Kidney glomerular epithelial cell (primary cell): ENCODE measurements around the gene KISS1.

ENCODE experiments used
- DNase-seq: peaks from one replicate; lab custom pipeline; 2025; lab: John Stamatoyannopoulos, UW

The KISS1 gene

GRCh38 chr1:204191456-204191855 is 4.8 kb downstream of the KISS1 start:
- no peak for DNase-seq

GRCh38 chr1:204190212-204191211 is 5.8 kb downstream of the KISS1 start:
- no peak for DNase-seq

GRCh38 chr1:204188959-204189639 is 7.2 kb downstream of the KISS1 start:
- DNase-seq, result no peak

GRCh38 chr1:204186597-204186996 is 9.7 kb downstream of the KISS1 start:
- DNase-seq, result no peak

- DNase-seq, result no peak
These were observed 15.2 kb downstream of the KISS1 start for GRCh38 chr1:204181116-204181515.

GRCh38 chr1:204180133-204180532 is 16.2 kb downstream of the KISS1 start:
- no peak for DNase-seq

GRCh38 chr1:204178487-204179281 is 17.6 kb downstream of the KISS1 start:
- DNase-seq, result no peak

GRCh38 chr1:204177133-204177532 is 19.2 kb downstream of the KISS1 start:
- DNase-seq, result no peak

- no peak for DNase-seq
These were observed 20.2 kb downstream of the KISS1 start for GRCh38 chr1:204176049-204176448.

GRCh38 chr1:204174958-204175357 is 21.3 kb downstream of the KISS1 start:
- no peak for DNase-seq

GRCh38 chr1:204172404-204173029 is 23.8 kb downstream of the KISS1 start:
- DNase-seq, result no peak

GRCh38 chr1:204171751-204172178 is 24.5 kb downstream of the KISS1 start:
- peak; percentile 84 for DNase-seq

- DNase-seq, result no peak
These were observed 25.7 kb downstream of the KISS1 start for GRCh38 chr1:204170494-204171155.

- no peak for DNase-seq
These were observed 26.4 kb downstream of the KISS1 start for GRCh38 chr1:204169858-204170257.

- no peak for DNase-seq
These were observed 28.6 kb downstream of the KISS1 start for GRCh38 chr1:204167730-204168129.

GRCh38 chr1:204166219-204166618 is 30.1 kb downstream of the KISS1 start, which contains the start of gene REN:
Gene REN (minus strand): TSS chr1:204166337. CDS start chr1:204166293, 44 bp downstream.
- DNase-seq, result no peak

- peak; percentile 57 for DNase-seq
These were observed 33.7 kb downstream of the KISS1 start for GRCh38 chr1:204162494-204163074.

GRCh38 chr1:204161609-204162493 is 34.4 kb downstream of the KISS1 start:
- DNase-seq, result no peak

GRCh38 chr1:204157962-204158361 is 38.3 kb downstream of the KISS1 start:
- DNase-seq, result no peak

- no peak for DNase-seq
These were observed 40.4 kb downstream of the KISS1 start for GRCh38 chr1:204155881-204156280.
